SK-N-SH (cell line): Measurements from ENCODE around the gene CHRM1. TPM values are rescaled to one million over a fixed set of nuclear protein-coding genes. Genes with fewer than 3 reads are reported as not detected.

Experiments used
- CTCF ChIA-PET: fragments of 300-600, 350-600 bp; formaldehyde crosslinking; extraction: SDS; loops from one replicate; lab custom pipeline; 2021; lab: Yijun Ruan, JAX
- POLR2A ChIA-PET: fragments of 350-600 bp; sonication (Branson Sonifier 250); formaldehyde crosslinking; extraction: SDS; loops from one replicate; lab custom pipeline; 2020; ENCODE audit warnings: antibody characterized with exemption, inconsistent platforms; lab: Yijun Ruan, JAX
- DNase-seq: peaks from one replicate; pipeline ENCODE4 v3.0.0; 2012
- H2AFZ ChIP-seq: fragments of 200-600 bp; sonication (generic); 2 replicates; pipeline ENCODE4 v1.8.1; 2016; ENCODE audit warnings: antibody characterized with exemption, mild to moderate bottlenecking, low read depth
- H3F3A ChIP-seq: fragments of 200-600 bp; sonication (generic); replicated peaks from 2 replicates; pipeline ENCODE3; 2016; ENCODE audit warnings: antibody characterized with exemption, mild to moderate bottlenecking; ENCODE audit not compliant: insufficient read depth
- H3K27ac ChIP-seq, 2 experiments: fragments of 200-500 bp in 1 of 2; fragments of 200-600 bp in 1 of 2; sonication (Bioruptor generic) in 1 of 2; sonication (generic), shearing (Covaris generic) in 1 of 2; 2 replicates each; pipeline versions ENCODE4 v1.5.1 to v1.6.1; 2014 to 2016; ENCODE audit warnings: low read depth in 2 of 2, inconsistent platforms in 1 of 2, low read length in 1 of 2, mild to moderate bottlenecking in 1 of 2, mixed read lengths in 1 of 2
- H3K27me3 ChIP-seq: fragments of 200-600 bp; sonication (generic), shearing (Covaris generic); 2 replicates; pipeline ENCODE4 v1.6.1; 2016; ENCODE audit warnings: mixed run types; ENCODE audit not compliant: insufficient read depth
- H3K36me3 ChIP-seq, 2 experiments: fragments of 200-500 bp in 1 of 2; fragments of 200-600 bp in 1 of 2; sonication (Bioruptor generic) in 1 of 2; sonication (generic) in 1 of 2; replicated peaks in 1 of 2; 2 replicates each; pipeline versions ENCODE3 to v1.5.1; 2014 to 2016; ENCODE audit warnings: low read length in 1 of 2, mild to moderate bottlenecking in 1 of 2; ENCODE audit not compliant: insufficient read depth in 2 of 2, control insufficient read depth in 1 of 2
- H3K4me1 ChIP-seq, 2 experiments: fragments of 200-500 bp in 1 of 2; fragments of 200-600 bp in 1 of 2; sonication (Bioruptor generic) in 1 of 2; sonication (generic), shearing (Covaris generic) in 1 of 2; 2 replicates each; pipeline versions ENCODE4 v1.5.1 to v1.6.1; 2014 to 2016; ENCODE audit warnings: low read depth in 1 of 2, low read length in 1 of 2, mixed run types in 1 of 2; ENCODE audit not compliant: insufficient read depth in 2 of 2, control insufficient read depth in 1 of 2
- H3K4me2 ChIP-seq: fragments of 200-600 bp; sonication (generic), shearing (Covaris generic); 2 replicates; pipeline ENCODE4 v1.6.1; 2017; ENCODE audit warnings: mixed run types
- H3K4me3 ChIP-seq, 2 experiments: fragments of 200-500 bp in 1 of 2; fragments of 200-600 bp in 1 of 2; sonication (Bioruptor generic) in 1 of 2; sonication (generic), shearing (Covaris generic) in 1 of 2; 2 replicates each; pipeline versions ENCODE4 v1.5.1 to v1.8.1; 2014 to 2016; ENCODE audit warnings: low read depth in 2 of 2, inconsistent platforms in 1 of 2, low read length in 1 of 2, mild to moderate bottlenecking in 1 of 2, mixed read lengths in 1 of 2, moderate library complexity in 1 of 2
- H3K79me2 ChIP-seq: fragments of 200-600 bp; sonication (generic); 2 replicates; pipeline ENCODE4 v1.8.1; 2017; ENCODE audit warnings: mild to moderate bottlenecking; ENCODE audit not compliant: insufficient read depth
- H3K9ac ChIP-seq: fragments of 200-600 bp; sonication (generic); 2 replicates; pipeline ENCODE4 v1.6.1; 2017; ENCODE audit warnings: mixed run types
- H3K9me2 ChIP-seq: fragments of 200-600 bp; sonication (generic); 2 replicates; pipeline ENCODE4 v1.6.1; 2017; ENCODE audit warnings: mixed run types
- H3K9me3 ChIP-seq: fragments of 200-600 bp; sonication (generic); 2 replicates; pipeline ENCODE4 v1.6.1; 2017; ENCODE audit warnings: mixed run types, mild to moderate bottlenecking, moderate library complexity
- H4K20me1 ChIP-seq: fragments of 200-600 bp; sonication (generic); 2 replicates; pipeline ENCODE4 v1.6.1; 2017; ENCODE audit warnings: mild to moderate bottlenecking, mixed run types; ENCODE audit not compliant: insufficient read depth
- CHD2 ChIP-seq: fragments of 150-350 bp; IDR thresholded peaks from 2 replicates; pipeline ENCODE4 v1.6.1; 2018; ENCODE audit warnings: low read length; ENCODE audit not compliant: partially characterized antibody
- EZH2phosphoT487 ChIP-seq: fragments of 200-600 bp; sonication (generic); IDR thresholded peaks from 2 replicates; pipeline ENCODE4 v1.6.1; 2017; ENCODE audit warnings: low read depth, mixed run types, mild to moderate bottlenecking, antibody characterized with exemption, moderate library complexity, borderline replicate concordance
- FOSL2 ChIP-seq: IDR thresholded peaks from 2 replicates; pipeline ENCODE4 v1.4.0; 2012; ENCODE audit warnings: low read depth, mild to moderate bottlenecking, moderate library complexity, borderline replicate concordance
- FOXJ3 ChIP-seq: sonication (generic); formaldehyde crosslinking; IDR thresholded peaks from 2 replicates; pipeline ENCODE4 v1.5.1; 2020; ENCODE audit warnings: mild to moderate bottlenecking, missing genetic modification reagents
- GATA2 ChIP-seq: sonication (generic); formaldehyde crosslinking; IDR thresholded peaks from 2 replicates; pipeline ENCODE4 v1.5.0; 2020; ENCODE audit warnings: mild to moderate bottlenecking, missing genetic modification reagents
- JUND ChIP-seq: IDR thresholded peaks from 2 replicates; pipeline ENCODE4 v1.4.0; 2012
- MXI1 ChIP-seq: IDR thresholded peaks from 2 replicates; pipeline ENCODE4 v1.6.1; 2012; ENCODE audit warnings: mild to moderate bottlenecking, low read depth, low read length, improper control_type of control experiment
- PBX3 ChIP-seq: IDR thresholded peaks from 2 replicates; pipeline ENCODE4; 2012
- RCOR1 ChIP-seq: fragments of 150-350 bp; IDR thresholded peaks from 2 replicates; pipeline ENCODE4 v1.6.1; 2017; ENCODE audit warnings: antibody characterized with exemption, low read length
- REST ChIP-seq: IDR thresholded peaks from 2 replicates; pipeline ENCODE4 v1.6.1; 2012; ENCODE audit warnings: mild to moderate bottlenecking, low read depth, low read length, moderate library complexity
- RXRA ChIP-seq: IDR thresholded peaks from 2 replicates; pipeline ENCODE4 v1.4.0; 2012; ENCODE audit warnings: low read depth, mild to moderate bottlenecking, borderline replicate concordance
- SIN3A ChIP-seq: IDR thresholded peaks from 2 replicates; pipeline ENCODE4 v1.6.1; 2012; ENCODE audit warnings: low read depth, mild to moderate bottlenecking, low read length, moderate library complexity, borderline replicate concordance
- ZBTB33 ChIP-seq: IDR thresholded peaks from 2 replicates; pipeline ENCODE4 v1.4.0; 2012; ENCODE audit warnings: low read depth, borderline replicate concordance
- WGBS: methylation state at CpG from one replicate; pipeline ENCODE4 v1.1.6; 2017; ENCODE audit warnings: low lambda C conversion rate; 5-methylcytosine and 5-hydroxymethylcytosine counted together
- polyA plus RNA-seq, 3 experiments: library from polyadenylated mRNA; depleted of rRNA; stranded (reverse); fragments of >200 nt; gene quantifications; 2 replicates each; pipeline ENCODE4 v1.2.3, GENCODE V29; 2012

Gene CHRM1
- polyA plus RNA-seq, 1 of the 3 experiments (the other 2 are of a cell fraction) = not detected

GRCh38 chr11:62961017-62961570 lies 39.9 kb upstream of the CHRM1 start (continued):
- no peak for TF ChIP-seq EZH2phosphoT487
- no peak for TF ChIP-seq CHD2
- TF ChIP-seq MXI1 = no peak
- no peak for TF ChIP-seq GATA2
- no peak for TF ChIP-seq SIN3A
- TF ChIP-seq, all 33 proteins: peak for 0

- H3K4me2 ChIP-seq = no peak overlapping the region
- H3K9me2 ChIP-seq = no peaks in the 10 kb centered on the region
- H2AFZ ChIP-seq = no peak overlapping the region
- H3K4me1 ChIP-seq = no peaks in the 10 kb centered on the region; a peak in 1 of 4 replicates
- no peak overlapping the region for H3K27ac ChIP-seq
- POLR2A ChIA-PET = no interaction called here
- no peaks in the 10 kb centered on the region for H3K9me3 ChIP-seq
- no peak overlapping the region for H3K4me3 ChIP-seq
- no peak for DNase-seq
- H4K20me1 ChIP-seq = no peaks in the 10 kb centered on the region
- CTCF ChIA-PET = interaction anchor here (1.9 to 2.5 kb wide), 2 partner anchors 15 to 53 kb away, joined by 4 to 8 read pairs; no protein-coding TSS in a partner anchor
- 33% methylated on average over 1 of the region's 1 CpG for WGBS
- H3K9ac ChIP-seq = no peak overlapping the region
- H3K27me3 ChIP-seq = no peaks in the 10 kb centered on the region
- H3F3A ChIP-seq = no peaks in the 10 kb centered on the region
- no peaks in the 10 kb centered on the region for H3K79me2 ChIP-seq
- TF ChIP-seq EZH2phosphoT487 (no peak), GATA2 (no peak), FOSL2 (no peak), PBX3 (no peak), RCOR1 (no peak), RXRA (no peak), REST (no peak), FOXJ3 (CRISPR knock-in tag) (no peak), JUND (no peak), ZBTB33 (no peak)
- H3K36me3 ChIP-seq = no peaks in the 10 kb centered on the region
These were observed 38.3 kb upstream of the CHRM1 start for GRCh38 chr11:62959422-62959980.
